Heart left ventricle (tissue), 16 donors: Measurements from ENCODE around the gene USP6NL. TPM values are rescaled to one million over a fixed set of nuclear protein-coding genes. Genes with fewer than 3 reads are reported as not detected.

Source experiments
- ATAC-seq, 4 donors: fragments of 200-7000 bp; cut with Tn5 transposase; one replicate each; pipeline ENCODE4 v1.9.1; 2020 to 2022; ENCODE audit warnings: moderate library complexity in 4 of 4, mild to moderate bottlenecking in 3 of 4, moderate number of reproducible peaks in 1 of 4
- DNase-seq, 5 donors: peaks; one replicate each; pipeline ENCODE4 v3.0.0-alpha.2; 2020
- H3K27ac ChIP-seq, 12 donors: fragments of 200-600 bp; sonication (generic) in 4 of 12; one replicate each; pipeline versions ENCODE4 v1.5.0 to v1.8.0; 2016 to 2022; ENCODE audit warnings: mild to moderate bottlenecking in 2 of 12
- H3K27me3 ChIP-seq, 9 donors: fragments of 200-600 bp; sonication (generic) in 2 of 9; one replicate each; pipeline versions ENCODE4 v1.5.1 to v1.8.0; 2016 to 2022; ENCODE audit warnings: mild to moderate bottlenecking in 3 of 9
- H3K36me3 ChIP-seq, 9 donors: fragments of 200-600 bp; sonication (generic) in 2 of 9; one replicate each; pipeline versions ENCODE4 v1.5.0 to v1.8.0; 2018 to 2022; ENCODE audit warnings: mild to moderate bottlenecking in 2 of 9
- H3K4me1 ChIP-seq, 12 donors: fragments of 200-600 bp; sonication (generic) in 4 of 12; one replicate each; pipeline versions ENCODE4 v1.5.0 to v1.8.0; 2016 to 2022; ENCODE audit warnings: mild to moderate bottlenecking in 3 of 12
- H3K4me3 ChIP-seq, 12 donors: fragments of 200-600 bp; sonication (generic) in 4 of 12; one replicate each; pipeline versions ENCODE4 v1.5.0 to v1.8.0; 2017 to 2022; ENCODE audit warnings: mild to moderate bottlenecking in 9 of 12, moderate library complexity in 4 of 12
- H3K9me3 ChIP-seq, 12 donors: fragments of 200-600 bp; sonication (generic) in 4 of 12; one replicate each; pipeline versions ENCODE4 v1.5.0 to v1.8.0; 2016 to 2022; ENCODE audit warnings: mild to moderate bottlenecking in 1 of 12
- CTCF ChIP-seq, 12 donors: fragments of 200-600 bp; sonication (generic) in 4 of 12; IDR thresholded peaks; one replicate each; pipeline versions ENCODE4 v1.5.0 to v1.8.0; 2018 to 2022; ENCODE audit warnings: antibody characterized with exemption in 12 of 12, mild to moderate bottlenecking in 5 of 12
- POLR2A ChIP-seq, 2 donors: fragments of 450-650 bp; IDR thresholded peaks; one replicate each; pipeline ENCODE4 v1.6.1; 2017; ENCODE audit warnings: antibody characterized with exemption in 2 of 2, mild to moderate bottlenecking in 2 of 2, moderate library complexity in 2 of 2
- WGBS, 4 donors: extraction: QIAGEN DNeasy Blood & Tissue Kit in 2 of 4; methylation state at CpG; one replicate each; pipeline versions ENCODE4 v1.1.5 to v1.1.7; 2013 to 2018; 5-methylcytosine and 5-hydroxymethylcytosine counted together
- intact Hi-C, 10 donors: fragments of 100-400 bp; cut with DNase I; formaldehyde crosslinking; loops; one replicate each; pipeline versions ENCODE4 v1.11.1 to v1.14.2; 2022
- polyA plus RNA-seq, 2 donors: library from polyadenylated mRNA; stranded (reverse); fragments of 200-250 nt; gene quantifications; one replicate each; pipeline ENCODE4 v1.2.3, GENCODE V29; 2013
- total RNA-seq, 9 donors: library from RNA; depleted of rRNA in 2 of 9; stranded (reverse); fragments of >200 nt in 2 of 9; fragmentation: NEBNext Ultra II Directional in 3 of 9; extraction: Animal tissue kit (Norgen Biotek cat#: 25700) in 3 of 9; gene quantifications; one replicate each; pipeline versions ENCODE4 v1.1.0 to v1.2.4, GENCODE V29; 2016 to 2023
- donor health status: ischemic (EF 13 %, LVEDD 7.1; RV severe dilation, severe dysfunction).
- donor health status: healthy with polysubstance abuse.
- donor health status: DM: no; HTN: yes; CAD: no.
- donor health status: DM: no; HTN: no; CAD: no.
- donor health status: ischemic (EF 25% LVEDD 6.9; RV normal size, moderate dysfunction).
- donor health status: ischemic (EF 25% LVEDD 5.7; RV mildly dilated, moderate dysfunction).
- donor health status: healthy.
- donor health status: DM: yes; HTN: yes; CAD: no.
- donor health status: ischemic (EF 35%, LVEDD 5.7; RV mildly dilated, moderate dysfunction).
- donor health status: nonischemic (EF 11% LVEDD 7.7; RV severe dilation, severe dysfunction).
- donor health status: DM: yes; HTN: yes; CAD: no.
- donor health status: PGD.
- donor health status: ischemic (EF 29% LVEDD 5.4; RV normal size, mild dysfunction).
- donor health status: nonischemic (EF 23%, LVEDD 6.1; RV moderate dilation, normal function).

Gene USP6NL
- total and polyA plus RNA-seq, 11 donors: 1.3 to 12.2 (median 9.6) TPM

GRCh38 chr10:11600280-11600679, 11.2 kb downstream of the USP6NL start:
- H3K9me3 ChIP-seq: peaks cover 0 to 6% (median 0%) of the 10 kb centered on the region in 12 donors
- no peaks in the 10 kb centered on the region for H3K27me3 ChIP-seq
- H3K27ac ChIP-seq: no peak overlapping the region
- intact Hi-C loops: no loop called here
- H3K4me1 ChIP-seq: peaks cover 0 to 31% (median under 1%) of the 10 kb centered on the region in 12 donors
- H3K36me3 ChIP-seq: no peaks in the 10 kb centered on the region
- no peak for ATAC-seq
- H3K4me3 ChIP-seq: no peak overlapping the region
- DNase-seq: no peak
- TF ChIP-seq POLR2A (IDR thresholded peaks at IDR 0.05) (no peak), CTCF (IDR thresholded peaks at IDR 0.05) (no peak)
- 96 to 98% (median 97%) methylated on average over 3 of the region's 3 CpGs for WGBS, 4 donors

- Histone ChIP-seq H3K27ac (no peak overlapping the region), H3K36me3 (no peaks in the 10 kb centered on the region), H3K27me3 (no peaks in the 10 kb centered on the region), H3K4me3 (no peak overlapping the region), H3K9me3 (no peaks in the 10 kb centered on the region), H3K4me1 (peaks cover 0 to 32% (median 6%) of the 10 kb centered on the region in 12 donors)
- ATAC-seq (no peak), DNase-seq (no peak)
- no peak for TF ChIP-seq POLR2A (IDR thresholded peaks at IDR 0.05)
- no peak for TF ChIP-seq CTCF (IDR thresholded peaks at IDR 0.05)
- 66 to 73% (median 69%) methylated on average over 8 of the region's 8 CpGs for WGBS, 4 donors
- intact Hi-C loops: loop anchor here in 1 of 10 donors (5.0 kb wide), 1 partner anchor 77 kb away; no protein-coding TSS in a partner anchor
These were observed 12.6 kb downstream of the USP6NL start for GRCh38 chr10:11598712-11599397.

GRCh38 chr10:11597470-11597869, 14.0 kb downstream of the USP6NL start:
- intact Hi-C loops: loop anchor here in 1 of 10 donors (5.0 kb wide), 1 partner anchor 75 kb away; no protein-coding TSS in a partner anchor
- Histone ChIP-seq H3K4me3 (no peak overlapping the region), H3K36me3 (no peaks in the 10 kb centered on the region), H3K27me3 (no peaks in the 10 kb centered on the region), H3K4me1 (peaks cover 0 to 21% (median 5%) of the 10 kb centered on the region in 12 donors), H3K27ac (no peak overlapping the region), H3K9me3 (no peaks in the 10 kb centered on the region)
- DNase-seq (no peak), ATAC-seq (no peak)
- WGBS, 4 donors: 85 to 94% (median 90%) methylated on average over 3 of the region's 3 CpGs
- TF ChIP-seq POLR2A (IDR thresholded peaks at IDR 0.05) (no peak), CTCF (IDR thresholded peaks at IDR 0.05) (no peak)

GRCh38 chr10:11595395-11595692, 16.1 kb downstream of the USP6NL start:
- ATAC-seq (peak in 2 of 4 donors; percentile 42 to 76), DNase-seq (peak in 1 of 5 donors; percentile 38)
- no peak overlapping the region for H3K4me3 ChIP-seq
- H3K36me3 ChIP-seq: no peaks in the 10 kb centered on the region
- 21 to 34% (median 31%) methylated on average over 1 of the region's 1 CpG for WGBS, 4 donors
- H3K9me3 ChIP-seq: no peaks in the 10 kb centered on the region
- intact Hi-C loops: loop anchor here in 1 of 10 donors (5.0 kb wide), 1 partner anchor 73 kb away; no protein-coding TSS in a partner anchor
- peak overlapping the region in 1 of 12 donors; percentile 59 for H3K27ac ChIP-seq
- TF ChIP-seq CTCF (IDR thresholded peaks at IDR 0.05): no peak
- no peak for TF ChIP-seq POLR2A (IDR thresholded peaks at IDR 0.05)
- H3K4me1 ChIP-seq: peaks cover 0 to 21% (median 5%) of the 10 kb centered on the region in 12 donors
- no peaks in the 10 kb centered on the region for H3K27me3 ChIP-seq
